Cardiac septum (tissue), 1 donor: Measurements from ENCODE around the gene GCNT2. TPM values are rescaled to one million over a fixed set of nuclear protein-coding genes. Genes with fewer than 3 reads are reported as not detected.
"Not testable (repeated sequence)": the region's sequence is repeated elsewhere in the genome, so short reads cannot be mapped to it uniquely, and the experiment has no call there.

ENCODE experiments used
- DNase-seq: peaks from one replicate; pipeline ENCODE4 v3.0.0-alpha.2; 2020; ENCODE audit warnings: low spot score
- intact Hi-C: fragments of 100-400 bp; cut with DNase I; formaldehyde crosslinking; loops from one replicate; pipeline ENCODE4 v1.14.0; 2022
- total RNA-seq: library from RNA; stranded (reverse); fragmentation: NEBNext Ultra II Directional; extraction: Animal tissue kit (Norgen Biotek cat#: 25700); gene quantifications from one replicate; pipeline ENCODE4 v1.2.1, GENCODE V29; 2021
- donor health status: DM: no; HTN: no; CAD: no.

GCNT2 gene
- total RNA-seq, 1 donor from 2014 or later, result 37.1 TPM

GRCh38 chr6:10624836-10625235, 103.7 kb downstream of the GCNT2 start:
- intact Hi-C loops, result no loop called here
- no peak for DNase-seq

GRCh38 chr6:10626154-10626741, 105.1 kb downstream of the GCNT2 start:
- intact Hi-C loops, result no loop called here

GRCh38 chr6:10627800-10628199, 106.6 kb downstream of the GCNT2 start:
- DNase-seq, result no peak
- intact Hi-C loops, result no loop called here

More at GRCh38 chr6:10626154-10626741, 105.1 kb downstream of the GCNT2 start:
- DNase-seq, result no peak

- intact Hi-C loops, result no loop called here
- no peak for DNase-seq
Measured at GRCh38 chr6:10630178-10630577, 109.0 kb downstream of the GCNT2 start.

GRCh38 chr6:10633216-10633615, 112.1 kb downstream of the GCNT2 start:
- intact Hi-C loops, result no loop called here
- DNase-seq, result no peak

- DNase-seq, result no peak
- intact Hi-C loops, result no loop called here
Measured at GRCh38 chr6:10640412-10640811, 119.3 kb downstream of the GCNT2 start.

- no peak for DNase-seq
- intact Hi-C loops, result no loop called here
Measured at GRCh38 chr6:10641528-10641927, 120.4 kb downstream of the GCNT2 start.

GRCh38 chr6:10643201-10643651, 122.1 kb downstream of the GCNT2 start:
- intact Hi-C loops, result no loop called here
- no peak for DNase-seq

GRCh38 chr6:10644225-10644624, 123.1 kb downstream of the GCNT2 start:
- intact Hi-C loops, result no loop called here
- no peak for DNase-seq

- intact Hi-C loops, result no loop called here
- DNase-seq, result no peak
Measured at GRCh38 chr6:10655508-10656055, 134.4 kb downstream of the GCNT2 start.

GRCh38 chr6:10658910-10659698, 138.0 kb downstream of the GCNT2 start:
- no peak for DNase-seq
- intact Hi-C loops, result no loop called here

GRCh38 chr6:10659699-10660348, 138.7 kb downstream of the GCNT2 start:
- no peak for DNase-seq
- intact Hi-C loops, result no loop called here

- intact Hi-C loops, DNase-seq: not testable (repeated sequence)
Measured at GRCh38 chr6:10660431-10661191, 139.5 kb downstream of the GCNT2 start.

GRCh38 chr6:10662207-10662606, 141.1 kb downstream of the GCNT2 start:
- intact Hi-C loops, result no loop called here
- DNase-seq, result no peak

GRCh38 chr6:10662742-10663141, 141.6 kb downstream of the GCNT2 start:
- intact Hi-C loops, result no loop called here

GRCh38 chr6:10665595-10665994, 144.4 kb downstream of the GCNT2 start:
- DNase-seq, intact Hi-C loops: not testable (repeated sequence)

More at GRCh38 chr6:10662742-10663141, 141.6 kb downstream of the GCNT2 start:
- DNase-seq, result no peak

GRCh38 chr6:10668126-10668917, 147.2 kb downstream of the GCNT2 start:
- no peak for DNase-seq
- intact Hi-C loops, result no loop called here

GRCh38 chr6:10676403-10676802, 155.3 kb downstream of the GCNT2 start:
- intact Hi-C loops, result no loop called here
- no peak for DNase-seq

- no peak for DNase-seq
- intact Hi-C loops, result no loop called here
Measured at GRCh38 chr6:10678456-10678855, 157.3 kb downstream of the GCNT2 start.
